ENCODE measurements around the gene EPHB2. TPM values are rescaled to one million over a fixed set of nuclear protein-coding genes. Genes with fewer than 3 reads are reported as not detected.

Gene EPHB2
- total RNA-seq, 1 donor from 2014 or later, result 60.3 TPM

GRCh38 chr1:22884806-22885530, 174.3 kb downstream of the EPHB2 start:
- Mint-ChIP-seq H3K36me3 (ENCODE audit: low read depth) (no peaks in the 10 kb centered on the region), H3K4me3 (no peak overlapping the region), H3K27me3 (ENCODE audit: low read depth) (no peaks in the 10 kb centered on the region), H3K4me1 (peaks cover 6% of the 10 kb centered on the region), H3K9me3 (no peaks in the 10 kb centered on the region), H3K27ac (ENCODE audit: unreplicated experiment) (no peak overlapping the region)
- no peak for DNase-seq (ENCODE audit: low read depth, low spot score)
- TF ChIP-seq CTCF (conservative IDR thresholded peaks at IDR 0.05), result no peak

GRCh38 chr1:22886211-22886610, 175.6 kb downstream of the EPHB2 start:
- H3K4me3 Mint-ChIP-seq, result no peak overlapping the region
- no peak for TF ChIP-seq CTCF (conservative IDR thresholded peaks at IDR 0.05)
- H3K36me3 Mint-ChIP-seq (ENCODE audit: low read depth), result no peaks in the 10 kb centered on the region
- H3K27ac Mint-ChIP-seq (ENCODE audit: unreplicated experiment), result peak overlapping the region; percentile 84
- DNase-seq (ENCODE audit: low read depth, low spot score), result no peak
- H3K9me3 Mint-ChIP-seq, result no peaks in the 10 kb centered on the region
- no peaks in the 10 kb centered on the region for H3K27me3 Mint-ChIP-seq (ENCODE audit: low read depth)
- H3K4me1 Mint-ChIP-seq, result peaks cover 6% of the 10 kb centered on the region

- Mint-ChIP-seq H3K36me3 (ENCODE audit: low read depth) (no peaks in the 10 kb centered on the region), H3K9me3 (no peaks in the 10 kb centered on the region), H3K4me1 (peaks cover 6% of the 10 kb centered on the region), H3K27ac (ENCODE audit: unreplicated experiment) (no peak overlapping the region), H3K27me3 (ENCODE audit: low read depth) (no peaks in the 10 kb centered on the region), H3K4me3 (no peak overlapping the region)
- no peak for TF ChIP-seq CTCF (conservative IDR thresholded peaks at IDR 0.05)
- no peak for DNase-seq (ENCODE audit: low read depth, low spot score)
These were observed 176.9 kb downstream of the EPHB2 start for GRCh38 chr1:22887491-22887890.

DNA sequence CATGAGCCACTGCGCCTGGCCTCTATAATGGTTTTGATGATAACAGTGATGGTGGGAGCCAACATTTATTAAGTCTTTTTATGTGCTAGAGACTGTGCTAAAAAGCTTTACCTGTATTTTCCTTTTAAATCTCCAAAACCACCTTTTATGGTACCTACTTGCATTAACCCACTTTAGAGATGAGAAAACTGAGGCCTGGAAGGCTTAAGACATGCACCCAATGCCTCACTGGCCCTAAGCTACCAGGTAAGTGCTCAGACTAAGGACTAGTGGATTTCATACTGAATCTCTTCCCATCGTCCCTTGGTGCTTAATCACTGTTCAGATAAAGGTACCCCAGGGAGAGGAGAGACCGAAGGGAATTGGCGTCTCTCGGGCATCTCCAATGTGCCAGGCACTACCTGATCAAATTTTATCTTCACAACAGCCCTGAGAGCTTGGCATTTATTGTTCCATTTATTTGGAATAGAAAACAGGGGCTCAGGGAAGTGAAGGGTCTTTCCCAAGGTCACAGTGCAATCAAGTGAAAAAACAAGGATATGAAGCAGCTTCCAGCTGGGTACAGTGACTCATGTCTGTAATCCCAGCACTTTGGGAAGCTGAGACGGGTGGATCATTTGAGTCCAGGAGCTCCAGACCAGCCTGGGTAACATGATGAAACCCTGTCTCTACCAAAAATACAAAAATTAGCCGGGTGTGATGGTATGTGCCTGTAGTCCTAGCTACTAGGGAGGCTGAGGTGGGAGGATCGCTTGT, 177.9 kb downstream of the EPHB2 start:
- Mint-ChIP-seq H3K4me1 (peaks cover 6% of the 10 kb centered on the region), H3K36me3 (ENCODE audit: low read depth) (peaks cover 6% of the 10 kb centered on the region), H3K4me3 (no peak overlapping the region), H3K27ac (ENCODE audit: unreplicated experiment) (no peak overlapping the region), H3K9me3 (no peaks in the 10 kb centered on the region), H3K27me3 (ENCODE audit: low read depth) (no peaks in the 10 kb centered on the region)
- no peak for TF ChIP-seq CTCF (conservative IDR thresholded peaks at IDR 0.05)
- no peak for DNase-seq (ENCODE audit: low read depth, low spot score)

GRCh38 chr1:22889213-22889827, 178.7 kb downstream of the EPHB2 start:
- Mint-ChIP-seq H3K4me1 (peaks cover 6% of the 10 kb centered on the region), H3K9me3 (no peaks in the 10 kb centered on the region), H3K4me3 (no peak overlapping the region), H3K36me3 (ENCODE audit: low read depth) (peaks cover 13% of the 10 kb centered on the region), H3K27ac (ENCODE audit: unreplicated experiment) (no peak overlapping the region), H3K27me3 (ENCODE audit: low read depth) (no peaks in the 10 kb centered on the region)
- TF ChIP-seq CTCF (conservative IDR thresholded peaks at IDR 0.05), result peak; percentile 84
- DNase-seq (ENCODE audit: low read depth, low spot score), result no peak
